Keratinocyte (primary cell): ENCODE data around the gene ENTPD2. TPM values are rescaled to one million over a fixed set of nuclear protein-coding genes. Genes with fewer than 3 reads are reported as not detected.

ENCODE experiments used
- DNase-seq: peaks from one replicate; pipeline ENCODE4 v3.0.0-alpha.2; 2011; ENCODE audit warnings: low read depth, missing footprints, low spot score
- FAIRE-seq: peaks from 2 replicates; lab custom pipeline; 2011; peaks lifted over from hg19 to GRCh38; lab: Jason Lieb, UNC
- H2AFZ ChIP-seq: 2 replicates; pipeline ENCODE4 v1.6.0; 2012; ENCODE audit warnings: low read length, control low read depth, inconsistent platforms; ENCODE audit not compliant: control insufficient read depth
- H3K27ac ChIP-seq: 2 replicates; pipeline ENCODE4 v1.5.1; 2011; ENCODE audit warnings: low read length; ENCODE audit not compliant: control insufficient read depth, insufficient read depth
- H3K27me3 ChIP-seq: 3 replicates; pipeline ENCODE4 v1.6.0; 2011; ENCODE audit warnings: low read length; ENCODE audit not compliant: control insufficient read depth, insufficient read depth; ENCODE audit errors: extremely low read depth
- H3K36me3 ChIP-seq, 2 experiments: 2 replicates in 1 of 2; 3 replicates in 1 of 2; pipeline ENCODE4 v1.5.1; 2011; ENCODE audit warnings: low read length in 2 of 2, mild to moderate bottlenecking in 1 of 2; ENCODE audit not compliant: control insufficient read depth in 2 of 2, insufficient read depth in 2 of 2; ENCODE audit errors: extremely low read depth in 1 of 2
- H3K4me1 ChIP-seq: 3 replicates; pipeline ENCODE4 v1.5.1; 2011; ENCODE audit warnings: low read length; ENCODE audit not compliant: control insufficient read depth, insufficient read depth; ENCODE audit errors: extremely low read depth
- H3K4me2 ChIP-seq: 3 replicates; pipeline ENCODE4 v1.6.0; 2011; ENCODE audit warnings: low read depth, low read length; ENCODE audit not compliant: control insufficient read depth, insufficient read depth; ENCODE audit errors: extremely low read depth
- H3K4me3 ChIP-seq, 3 experiments: fragments of 200-600 bp in 1 of 3; sonication (generic) in 1 of 3; 2 replicates in 2 of 3; 3 replicates in 1 of 3; pipeline ENCODE4 v1.5.1; 2011 to 2016; ENCODE audit warnings: low read length in 3 of 3, mild to moderate bottlenecking in 3 of 3, control low read depth in 2 of 3, inconsistent platforms in 1 of 3, low read depth in 1 of 3, mixed read lengths in 1 of 3, mixed run types in 1 of 3, moderate library complexity in 1 of 3; ENCODE audit not compliant: control insufficient read depth in 2 of 3, insufficient read depth in 2 of 3; ENCODE audit errors: extremely low read depth in 1 of 3
- H3K79me2 ChIP-seq: 2 replicates; pipeline ENCODE4 v1.6.0; 2012; ENCODE audit warnings: low read length; ENCODE audit not compliant: control insufficient read depth, insufficient read depth
- H3K9ac ChIP-seq: 3 replicates; pipeline ENCODE4 v1.6.0; 2011; ENCODE audit warnings: low read length; ENCODE audit not compliant: control insufficient read depth, insufficient read depth; ENCODE audit errors: extremely low read depth
- H3K9me1 ChIP-seq: 3 replicates; pipeline ENCODE4 v1.6.0; 2011; ENCODE audit warnings: low read length; ENCODE audit not compliant: control insufficient read depth, insufficient read depth; ENCODE audit errors: extremely low read depth
- H3K9me3 ChIP-seq: 2 replicates; pipeline ENCODE4 v1.5.1; 2012; ENCODE audit warnings: low read depth, low read length; ENCODE audit not compliant: control insufficient read depth
- H4K20me1 ChIP-seq: 3 replicates; pipeline ENCODE4 v1.6.0; 2011; ENCODE audit warnings: low read length; ENCODE audit not compliant: control insufficient read depth, insufficient read depth; ENCODE audit errors: extremely low read depth
- EZH2 ChIP-seq: IDR thresholded peaks from one replicate; pipeline ENCODE4 v1.6.1; 2012; ENCODE audit warnings: inconsistent platforms, mild to moderate bottlenecking, low read length, moderate library complexity
- dilution Hi-C: fragments of 300-500 bp; cut with MboI; formaldehyde crosslinking; loops from one replicate; pipeline ENCODE4 v1.7.0; 2020; ENCODE audit warnings: low sequenced_read_pairs; ENCODE audit not compliant: extremely low pct_ligation_motif_present
- polyA plus RNA-seq, 5 experiments: library from polyadenylated mRNA; depleted of rRNA in 3 of 5; stranded (reverse) in 3 of 5; stranded (forward) in 1 of 5; unstranded in 1 of 5; fragments of >200 nt; gene quantifications; 1 replicate in 1 of 5; 2 replicates in 3 of 5; 3 replicates in 1 of 5; pipeline versions ENCODE4 v1.2.1 to v1.2.3, GENCODE V29; 2011 to 2012; ENCODE audit warnings: missing spikeins in 2 of 5, low read depth in 1 of 5, low replicate concordance in 1 of 5
- TF ChIP-seq, protein P1 (sequence below), 3 experiments: IDR thresholded peaks in 1 of 3; conservative IDR thresholded peaks in 1 of 3; optimal IDR thresholded peaks in 1 of 3; 2 replicates in 2 of 3; 3 replicates in 1 of 3; pipeline versions ENCODE3 to v1.5.1; 2011; ENCODE audit warnings: low read length in 3 of 3, mild to moderate bottlenecking in 3 of 3, moderate library complexity in 2 of 3, control low read depth in 1 of 3, inconsistent platforms in 1 of 3; ENCODE audit not compliant: insufficient read depth in 2 of 3; ENCODE audit errors: extremely low read depth in 1 of 3

Gene ENTPD2
- polyA plus RNA-seq, 1 donor (not counting 4 experiments of a cell fraction or from before 2014, with no cell fraction given): 0.52 TPM

DNA sequence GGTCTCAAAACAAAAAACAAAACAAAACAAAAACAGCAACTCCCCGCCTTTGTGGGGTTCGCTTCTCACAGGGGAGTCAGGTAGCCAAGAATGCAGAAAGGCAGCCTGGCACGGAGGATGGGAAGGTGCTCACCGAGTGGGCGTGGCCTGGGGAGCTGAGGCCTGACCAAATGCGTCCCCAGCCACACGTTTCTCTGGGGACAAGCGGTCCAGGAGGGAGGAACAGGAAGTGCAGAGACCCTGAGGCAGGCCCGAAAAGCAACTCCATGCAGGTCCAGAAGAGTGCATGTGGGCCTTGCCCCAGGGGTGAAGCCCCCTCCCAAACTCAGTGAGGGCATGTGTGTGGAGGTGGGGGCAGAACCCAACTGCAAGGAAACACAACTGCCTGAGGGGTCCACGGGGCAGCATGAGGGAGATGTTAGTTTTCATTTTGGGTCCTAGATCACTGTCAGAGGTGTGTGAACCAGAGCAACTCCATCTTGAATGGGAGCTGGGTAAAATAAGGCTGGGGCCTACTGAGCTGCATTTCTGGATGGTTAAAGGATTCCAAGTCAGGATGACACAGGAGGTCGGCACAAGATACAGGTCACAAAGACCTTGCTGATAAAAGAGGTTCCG is 20.9 kb upstream of the ENTPD2 start:
- Histone ChIP-seq H3K27me3 (no peaks in the 10 kb centered on the region), H2AFZ (no peak overlapping the region), H3K9ac (no peak overlapping the region), H4K20me1 (no peaks in the 10 kb centered on the region), H3K4me2 (no peak overlapping the region), H3K79me2 (no peaks in the 10 kb centered on the region), H3K4me3 (no peak overlapping the region), H3K9me1 (no peaks in the 10 kb centered on the region), H3K27ac (no peak overlapping the region), H3K4me1 (peaks cover 11% of the 10 kb centered on the region), H3K9me3 (no peaks in the 10 kb centered on the region), H3K36me3 (no peaks in the 10 kb centered on the region)
- TF ChIP-seq, protein P1, sequence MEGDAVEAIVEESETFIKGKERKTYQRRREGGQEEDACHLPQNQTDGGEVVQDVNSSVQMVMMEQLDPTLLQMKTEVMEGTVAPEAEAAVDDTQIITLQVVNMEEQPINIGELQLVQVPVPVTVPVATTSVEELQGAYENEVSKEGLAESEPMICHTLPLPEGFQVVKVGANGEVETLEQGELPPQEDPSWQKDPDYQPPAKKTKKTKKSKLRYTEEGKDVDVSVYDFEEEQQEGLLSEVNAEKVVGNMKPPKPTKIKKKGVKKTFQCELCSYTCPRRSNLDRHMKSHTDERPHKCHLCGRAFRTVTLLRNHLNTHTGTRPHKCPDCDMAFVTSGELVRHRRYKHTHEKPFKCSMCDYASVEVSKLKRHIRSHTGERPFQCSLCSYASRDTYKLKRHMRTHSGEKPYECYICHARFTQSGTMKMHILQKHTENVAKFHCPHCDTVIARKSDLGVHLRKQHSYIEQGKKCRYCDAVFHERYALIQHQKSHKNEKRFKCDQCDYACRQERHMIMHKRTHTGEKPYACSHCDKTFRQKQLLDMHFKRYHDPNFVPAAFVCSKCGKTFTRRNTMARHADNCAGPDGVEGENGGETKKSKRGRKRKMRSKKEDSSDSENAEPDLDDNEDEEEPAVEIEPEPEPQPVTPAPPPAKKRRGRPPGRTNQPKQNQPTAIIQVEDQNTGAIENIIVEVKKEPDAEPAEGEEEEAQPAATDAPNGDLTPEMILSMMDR (optimal IDR thresholded peaks at IDR 0.05 in 1 of 3, IDR thresholded peaks at IDR 0.05 in 1 of 3, conservative IDR thresholded peaks at IDR 0.05 in 1 of 3; ENCODE audit: extremely low read depth in 1 of 3, insufficient read depth in 2 of 3, low read length in 3 of 3): no peak
- FAIRE-seq: no peak
- dilution Hi-C loops: no loop called here
- DNase-seq: no peak

DNA sequence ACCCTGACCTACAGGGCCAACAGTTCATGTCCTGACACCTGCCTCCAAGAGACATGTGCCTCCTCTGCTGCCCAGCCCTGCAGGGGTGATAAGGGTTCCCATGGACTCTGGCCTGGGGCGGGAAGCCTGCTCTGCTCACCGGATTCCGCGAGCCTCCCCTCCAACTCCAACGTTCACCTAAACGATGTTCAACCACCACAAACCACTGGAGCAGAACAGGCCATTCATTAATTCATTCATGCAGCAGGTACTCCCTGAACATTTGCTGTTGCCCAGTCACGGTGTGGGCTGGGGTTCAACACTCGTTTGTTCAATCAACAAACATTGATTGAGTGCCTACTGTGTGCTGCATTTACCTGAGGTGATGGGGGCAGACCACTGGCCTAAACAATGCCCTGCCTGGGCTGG is 20.1 kb upstream of the ENTPD2 start:
- Histone ChIP-seq H3K79me2 (no peaks in the 10 kb centered on the region), H3K4me2 (no peak overlapping the region), H2AFZ (no peak overlapping the region), H3K36me3 (no peaks in the 10 kb centered on the region), H3K9ac (no peak overlapping the region), H3K9me1 (no peaks in the 10 kb centered on the region), H3K27ac (no peak overlapping the region), H3K4me3 (no peak overlapping the region), H3K4me1 (peaks cover 14% of the 10 kb centered on the region), H3K27me3 (no peaks in the 10 kb centered on the region), H3K9me3 (no peaks in the 10 kb centered on the region), H4K20me1 (no peaks in the 10 kb centered on the region)
- dilution Hi-C loops: no loop called here
- DNase-seq (no peak), FAIRE-seq (no peak)
- TF ChIP-seq, protein P1 (optimal IDR thresholded peaks at IDR 0.05 in 1 of 3, IDR thresholded peaks at IDR 0.05 in 1 of 3, conservative IDR thresholded peaks at IDR 0.05 in 1 of 3; ENCODE audit: extremely low read depth in 1 of 3, insufficient read depth in 2 of 3, low read length in 3 of 3): no peak
- no peak for TF ChIP-seq EZH2
